Stimulated activated CD4-positive, alpha-beta T cell treated with anti-CD3 and anti-CD28 coated beads, Interleukin-15, amount 100 ng/mL, for 48 hours (primary cell): Measurements from ENCODE around the gene ST6GAL1.
A peak's percentile ranks its signal among the peaks of the same experiment; 100 is the strongest.
"Not testable (repeated sequence)": the region's sequence is repeated elsewhere in the genome, so short reads cannot be mapped to it uniquely, and the experiment has no call there.

Experiments used
- DNase-seq, 2 donors: peaks; one replicate each; pipeline ENCODE4 v3.0.0-alpha.2; 2020; ENCODE audit warnings: low read depth in 2 of 2

ST6GAL1 gene

DNA sequence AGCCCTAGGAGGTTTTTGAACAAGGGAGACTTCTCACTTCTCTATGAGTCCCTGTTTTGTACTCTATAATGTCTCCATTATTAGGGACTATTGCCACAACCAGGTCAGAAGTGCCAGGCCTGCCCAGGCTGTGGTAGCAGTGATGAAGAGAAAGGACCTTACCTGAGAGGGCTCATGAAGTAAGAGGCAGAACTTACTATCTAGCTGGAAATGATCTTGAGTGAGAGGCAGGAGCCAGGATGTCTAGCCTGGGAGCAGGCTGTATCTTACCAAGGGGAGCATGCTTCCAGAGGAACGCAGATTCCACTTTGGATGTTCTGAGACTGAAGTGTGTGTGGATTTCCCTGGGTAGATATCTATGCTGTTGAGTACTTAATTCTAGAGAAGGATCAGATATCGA is 115.7 kb downstream of the ST6GAL1 start:
- DNase-seq: no peak

DNA sequence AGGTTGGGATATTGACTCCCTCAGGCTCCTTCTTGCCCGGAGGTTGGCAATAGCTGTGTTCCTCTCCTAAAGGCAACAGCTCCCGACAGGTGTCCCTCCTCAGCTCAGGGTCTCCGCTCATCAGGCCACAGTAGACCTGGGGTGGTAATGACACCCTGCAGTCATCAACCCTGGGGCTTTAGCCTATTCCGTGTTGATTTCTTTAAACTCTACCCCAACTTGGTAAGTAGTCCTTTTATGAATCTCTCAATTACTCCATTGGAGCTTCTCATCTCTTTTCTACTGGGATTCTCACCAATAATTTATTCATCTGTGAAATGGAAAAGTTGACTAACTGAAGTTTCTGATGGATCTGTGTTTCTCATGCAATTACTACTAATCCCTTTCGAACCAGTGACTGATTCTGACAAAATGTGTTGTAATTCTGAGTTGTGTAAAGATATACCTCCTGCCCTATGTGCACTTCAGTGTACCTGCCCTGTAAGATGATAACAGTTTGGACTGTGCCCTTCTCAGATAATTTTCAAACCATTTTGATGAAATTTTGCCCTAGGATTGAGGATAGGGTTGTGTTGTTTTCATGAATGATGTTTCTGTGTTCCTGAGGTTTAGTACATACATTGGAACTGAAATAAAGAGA is 119.3 kb downstream of the ST6GAL1 start:
- DNase-seq: no peak

DNA sequence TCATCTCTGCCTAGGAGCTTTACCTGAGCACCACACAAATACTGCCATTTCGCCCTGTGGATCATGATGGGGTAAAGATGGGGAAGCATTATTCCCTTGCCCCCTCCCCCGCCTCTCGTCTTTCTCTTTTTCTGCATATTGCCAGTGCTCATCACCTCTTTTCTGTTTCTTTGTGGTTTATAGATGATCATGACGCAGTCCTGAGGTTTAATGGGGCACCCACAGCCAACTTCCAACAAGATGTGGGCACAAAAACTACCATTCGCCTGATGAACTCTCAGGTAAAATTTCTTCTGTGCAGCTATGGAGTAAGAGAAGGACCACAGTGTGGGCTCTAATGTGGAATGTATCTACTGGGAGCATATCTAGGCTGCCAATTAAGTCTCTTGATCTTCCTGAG is 120.7 kb downstream of the ST6GAL1 start:
- no peak for DNase-seq

DNA sequence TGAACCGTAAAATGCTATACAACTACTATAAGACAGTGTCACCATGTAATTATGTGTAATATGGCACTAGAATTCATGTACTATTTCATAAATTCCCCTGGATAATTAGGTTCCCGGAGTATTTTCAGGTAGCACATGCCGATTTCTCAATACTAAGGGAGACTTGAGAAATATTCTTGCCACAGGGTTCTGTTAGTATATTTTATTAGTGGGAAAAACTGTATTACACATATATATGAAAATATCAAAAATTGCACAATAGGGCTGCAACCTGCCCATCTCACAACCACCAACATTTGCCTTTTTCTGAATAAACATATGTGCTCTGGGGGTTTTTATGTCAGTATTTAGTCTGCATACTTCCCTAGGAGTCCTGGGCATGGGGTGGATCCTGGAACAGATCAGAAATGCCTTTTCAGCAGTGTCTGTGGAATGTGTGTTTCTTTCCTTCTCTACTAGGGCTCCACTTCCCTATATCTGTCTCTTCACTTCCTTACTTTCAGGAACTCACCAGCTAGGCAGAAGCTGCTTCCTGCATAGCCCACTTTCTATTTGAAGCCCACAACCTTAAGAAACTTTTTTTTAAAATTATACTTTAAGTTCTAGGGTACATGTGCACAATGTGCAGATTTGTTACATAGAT is 121.5 kb downstream of the ST6GAL1 start:
- DNase-seq: no peak

DNA sequence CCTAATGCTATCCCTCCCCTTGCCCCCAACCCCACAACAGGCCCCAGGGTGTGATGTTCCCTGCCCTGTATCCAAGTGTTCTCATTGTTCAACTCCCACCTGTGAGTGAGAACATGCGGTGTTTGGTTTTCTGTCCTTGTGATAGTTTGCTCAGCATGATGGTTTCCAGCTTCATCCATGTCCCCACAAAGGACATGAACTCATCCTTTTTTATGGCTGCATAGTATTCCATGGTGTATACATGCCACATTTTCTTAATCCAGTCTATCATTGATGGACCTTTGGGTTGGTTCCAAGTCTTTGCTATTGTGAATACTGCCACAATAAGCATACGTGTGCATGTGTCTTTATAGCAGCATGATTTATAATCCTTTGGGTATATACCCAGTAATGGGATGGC is 122.1 kb downstream of the ST6GAL1 start:
- not testable (repeated sequence) for DNase-seq

DNA sequence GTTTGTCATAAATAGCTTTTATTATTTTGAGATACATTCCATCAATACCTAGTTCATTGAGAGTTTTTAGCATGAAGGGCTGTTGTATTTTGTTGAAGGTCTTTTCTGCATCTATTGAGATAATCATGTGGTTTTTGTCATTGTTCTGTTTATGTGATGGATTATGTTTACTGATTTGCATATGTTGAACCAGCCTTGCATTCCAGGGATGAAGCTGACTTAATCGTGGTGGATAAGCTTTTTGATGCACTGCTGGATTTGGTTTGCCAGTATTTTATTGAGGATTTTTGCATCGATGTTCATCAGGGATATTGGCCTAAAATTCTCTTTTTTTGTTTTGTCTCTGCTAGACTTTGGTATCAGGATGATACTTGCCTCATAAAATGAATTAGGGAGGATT is 124.1 kb downstream of the ST6GAL1 start:
- not testable (repeated sequence) for DNase-seq

DNA sequence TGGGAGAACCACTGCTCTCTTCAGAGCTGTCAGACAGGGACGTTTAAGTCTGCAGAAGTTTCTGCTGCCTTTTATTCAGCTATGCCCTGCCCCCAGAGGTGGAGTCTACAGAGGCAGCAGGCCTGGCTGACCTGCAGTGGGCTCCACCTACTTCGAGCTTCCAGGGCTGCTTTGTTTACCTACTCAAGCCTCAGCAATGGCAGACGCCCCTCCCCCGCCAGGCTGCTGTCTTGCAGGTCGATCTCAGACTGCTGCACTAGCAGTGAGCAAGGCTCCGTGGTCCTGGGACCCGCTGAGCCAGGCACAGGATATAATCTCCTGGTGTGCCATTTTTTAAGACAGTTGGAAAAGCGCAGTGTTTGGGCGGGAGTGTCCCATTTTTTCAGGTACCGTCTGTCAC is 127.5 kb downstream of the ST6GAL1 start:
- DNase-seq: not testable (repeated sequence)

DNA sequence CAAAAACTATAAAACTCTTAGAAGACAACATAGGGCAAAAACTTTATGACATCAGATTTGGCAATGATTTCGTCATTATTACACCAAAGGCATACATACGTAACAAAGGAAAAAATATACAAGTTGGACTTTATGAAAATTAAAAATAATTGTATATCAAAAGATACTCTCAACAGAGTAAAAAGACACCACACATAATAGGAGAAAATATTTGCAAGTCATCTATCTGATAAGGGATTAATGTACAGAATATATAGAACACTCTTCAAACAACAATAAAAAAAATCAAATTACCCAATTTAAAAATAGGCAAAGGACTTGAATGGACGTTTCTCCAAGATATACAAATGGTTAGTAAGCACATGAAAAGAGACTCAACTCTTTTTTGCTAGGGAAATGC is 131.4 kb downstream of the ST6GAL1 start:
- no peak for DNase-seq

DNA sequence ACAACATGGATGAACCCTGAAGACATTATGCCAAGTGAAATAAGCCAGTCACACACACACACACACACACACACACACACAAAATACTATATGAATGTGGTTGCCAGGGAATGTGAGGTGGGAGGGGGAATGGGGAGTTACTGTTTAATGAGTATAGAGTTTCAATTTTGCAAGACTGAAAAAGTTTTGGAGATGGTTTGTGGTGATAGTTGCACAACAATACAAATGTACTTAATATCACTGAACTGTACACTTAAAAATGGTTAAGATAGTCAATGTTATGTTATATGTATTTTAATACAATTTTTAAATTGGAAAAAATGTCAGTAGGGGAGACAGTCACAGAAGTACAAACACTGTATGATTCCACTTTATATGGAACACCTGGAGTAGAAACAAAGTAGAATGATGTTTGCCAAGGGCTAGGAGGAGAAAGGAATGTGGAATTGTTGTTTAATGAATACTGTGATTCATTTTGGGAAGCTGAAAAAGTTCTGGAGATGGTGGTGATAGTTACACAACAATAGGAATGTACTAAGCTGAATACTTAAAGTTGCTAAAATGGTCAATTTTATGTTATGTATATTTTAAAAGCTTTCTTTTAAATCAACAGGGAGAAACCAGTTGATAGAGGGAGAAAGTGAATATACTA is 132.3 kb downstream of the ST6GAL1 start:
- DNase-seq: no peak

DNA sequence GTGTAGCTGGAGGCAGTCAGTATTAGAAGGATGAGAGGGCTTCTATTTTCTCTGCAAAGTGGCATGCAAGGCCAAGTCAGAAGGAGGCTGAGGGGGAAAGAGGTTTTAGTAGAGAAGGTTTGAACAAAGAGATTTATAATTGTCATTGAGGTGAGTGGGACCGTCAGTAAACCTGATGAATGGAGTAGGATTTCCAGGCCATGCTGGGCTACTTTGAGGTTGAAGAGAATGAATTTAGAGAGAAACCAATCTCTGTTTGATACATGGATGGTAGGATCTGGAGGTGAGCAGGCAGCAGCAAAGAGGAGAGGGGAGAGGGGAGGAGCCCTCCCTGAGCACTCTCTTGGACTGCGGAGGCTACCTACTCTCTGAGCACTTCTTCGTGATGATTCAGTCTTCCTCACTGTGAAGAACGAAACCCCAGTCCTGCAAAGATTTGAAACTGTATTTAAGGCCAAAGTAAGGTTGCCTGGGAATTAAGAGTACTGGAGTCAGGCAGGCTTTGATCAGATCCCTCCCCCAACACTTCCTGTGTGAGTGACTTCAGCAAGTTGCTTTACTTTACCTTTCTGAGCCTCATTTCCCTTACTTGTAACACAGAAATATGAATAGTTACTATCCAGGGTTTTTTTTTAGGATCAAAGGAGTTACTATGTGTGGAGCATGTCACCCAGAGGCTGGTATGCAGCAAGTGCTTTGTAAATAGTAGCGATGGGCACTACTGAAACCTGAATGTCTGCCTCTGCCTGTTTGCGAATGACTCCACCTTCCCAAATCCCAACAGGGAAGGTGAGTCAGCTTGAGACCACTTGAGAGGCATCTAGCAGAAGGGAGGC is 133.2 kb downstream of the ST6GAL1 start:
- DNase-seq: no peak

DNA sequence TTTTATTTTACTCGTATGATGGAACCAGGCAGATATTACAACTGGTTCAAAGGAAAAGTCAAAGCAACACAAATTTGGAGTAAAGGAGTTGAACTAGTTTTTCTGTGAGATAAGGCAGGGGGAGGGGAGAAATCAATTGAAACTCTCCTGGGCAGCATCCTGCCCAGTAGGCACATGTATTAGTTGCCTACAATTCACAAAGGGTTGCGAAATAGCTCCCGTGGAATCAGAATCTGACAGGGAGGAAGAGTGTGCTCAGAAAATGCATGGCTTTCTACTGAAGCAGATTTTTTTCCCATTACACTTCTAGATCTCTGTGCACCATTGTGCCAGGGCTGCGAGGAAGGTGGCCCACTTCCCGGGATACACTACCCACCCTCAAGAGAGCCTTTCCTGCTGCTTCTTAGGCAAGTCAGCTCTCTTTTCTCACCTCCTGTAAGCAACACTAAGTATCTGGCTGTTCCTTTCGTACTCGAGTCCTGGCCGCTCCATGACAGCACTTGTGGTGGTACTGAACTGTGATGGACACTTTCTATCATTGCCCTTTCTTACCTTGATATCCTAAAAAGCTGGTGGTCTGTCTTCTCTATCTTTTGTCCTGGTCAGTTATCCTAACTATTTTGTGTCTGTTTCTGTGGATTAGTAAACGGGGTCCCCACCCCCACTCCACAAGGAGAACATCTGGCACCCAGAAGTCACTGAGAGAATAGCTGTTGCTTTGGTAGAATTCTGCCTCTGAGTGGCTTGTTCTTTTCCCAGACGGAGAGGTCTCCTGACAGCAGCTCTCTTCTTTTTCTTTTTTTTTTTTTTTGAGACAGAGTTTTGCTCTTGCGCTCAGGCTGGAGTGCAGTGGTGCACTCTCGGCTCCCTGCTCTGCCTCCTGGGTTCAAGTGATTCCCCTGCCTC is 134.1 kb downstream of the ST6GAL1 start:
- no peak for DNase-seq

DNA sequence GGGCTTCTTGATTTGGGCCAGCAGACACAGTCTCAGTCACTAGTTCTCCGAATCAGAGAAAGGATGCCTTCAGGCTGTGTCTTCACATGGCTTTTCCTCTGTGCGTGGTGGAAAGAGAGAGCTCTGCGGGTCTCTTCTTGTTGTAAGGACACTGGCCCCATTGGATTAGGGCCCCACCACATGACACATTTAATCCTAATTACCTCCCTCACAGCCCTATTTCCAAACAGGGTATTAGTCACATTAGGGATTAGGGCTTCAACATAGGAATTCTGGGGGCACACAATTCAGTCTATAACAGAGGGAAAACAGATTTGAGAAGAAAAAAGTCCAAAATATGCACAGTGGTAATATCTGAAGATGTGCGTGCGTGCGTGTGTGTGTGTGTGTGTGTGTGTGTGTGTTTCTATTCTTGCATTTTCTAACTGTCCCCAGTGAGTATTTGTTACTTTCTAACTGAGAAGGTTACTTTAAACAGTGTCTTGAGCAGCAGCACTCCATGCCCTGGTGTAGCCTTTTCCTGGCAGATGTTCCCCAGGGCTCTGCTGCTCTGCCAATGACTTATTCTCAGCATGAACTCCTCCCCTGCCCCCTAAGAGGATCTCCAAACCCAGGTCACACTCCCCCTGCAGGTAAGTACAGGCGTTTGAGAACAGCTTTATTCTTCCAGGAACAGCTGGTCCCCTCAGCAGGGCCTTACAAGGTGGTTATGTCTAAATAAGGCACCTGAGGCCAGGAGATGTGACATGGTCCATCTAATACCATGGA is 136.1 kb downstream of the ST6GAL1 start:
- DNase-seq: peak in 1 of 2 donors; percentile 20

DNA sequence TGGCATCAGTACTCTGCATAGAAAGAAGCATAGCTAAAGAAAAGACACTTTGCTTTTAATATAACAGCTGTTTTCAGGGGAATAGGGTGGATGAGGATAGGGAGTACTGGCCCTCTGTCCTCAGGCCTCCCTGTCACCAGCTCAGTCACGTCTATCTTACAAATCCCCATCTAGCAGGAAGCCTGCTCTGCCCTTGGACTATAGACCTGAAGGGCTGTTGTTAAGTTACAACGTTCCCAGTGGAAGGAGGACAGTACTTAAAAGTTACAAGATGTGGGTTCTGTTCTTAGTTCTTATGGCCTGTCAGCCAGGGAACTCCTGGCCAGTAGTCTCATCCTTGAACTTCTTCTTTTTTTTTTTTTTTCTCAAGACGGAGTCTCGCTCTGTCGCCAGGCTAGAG is 138.5 kb downstream of the ST6GAL1 start:
- DNase-seq: no peak

DNA sequence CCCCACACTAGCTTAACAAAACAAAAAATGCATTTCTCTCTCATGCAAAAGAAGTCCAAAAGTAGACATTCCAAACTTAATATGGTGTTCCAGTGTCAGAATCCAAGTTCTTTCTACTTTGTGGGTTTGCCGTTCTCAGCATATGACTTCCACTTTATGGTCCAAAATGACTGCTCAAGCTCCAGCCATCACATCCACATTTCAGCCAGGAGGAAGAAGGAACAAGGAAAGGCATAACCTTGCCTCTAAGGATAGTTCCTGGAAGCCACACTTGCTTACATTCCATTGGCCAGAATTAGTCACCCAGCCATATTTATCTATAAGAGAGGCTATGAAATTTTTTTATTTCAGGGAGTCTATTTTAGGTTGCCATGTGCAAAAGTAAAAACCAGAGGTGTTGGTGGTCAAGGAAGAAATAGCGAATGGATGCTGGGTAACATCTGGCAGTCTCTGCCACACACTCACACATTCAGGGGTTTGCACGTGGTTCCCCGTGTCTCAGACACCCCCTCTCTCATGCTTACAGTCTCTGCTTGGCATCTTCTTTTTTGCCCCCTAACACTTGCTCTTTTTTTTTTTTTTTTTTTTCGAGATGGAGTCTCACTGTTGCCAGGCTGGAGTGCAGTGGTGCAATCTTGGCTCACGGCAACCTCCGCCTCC is 139.7 kb downstream of the ST6GAL1 start:
- DNase-seq: no peak

DNA sequence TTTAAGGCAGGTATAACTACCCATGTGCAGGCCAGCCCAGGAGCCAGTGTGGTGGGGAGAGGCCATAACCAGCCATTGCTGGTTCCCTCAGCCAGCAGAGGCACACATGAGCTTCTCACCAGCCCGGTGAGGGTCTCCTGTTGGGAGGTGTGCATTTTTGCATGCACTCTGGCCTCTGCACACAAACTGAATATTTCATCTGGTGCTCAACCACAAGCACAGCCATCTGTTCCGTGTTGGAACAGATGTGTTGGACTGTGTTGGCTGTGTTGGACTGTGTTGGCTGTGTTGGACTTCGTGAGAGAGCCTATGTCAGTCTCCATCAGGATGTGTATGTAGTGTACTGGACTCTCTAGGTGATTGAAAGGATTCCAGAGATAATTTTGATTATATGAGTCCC is 141.8 kb downstream of the ST6GAL1 start:
- no peak for DNase-seq

DNA sequence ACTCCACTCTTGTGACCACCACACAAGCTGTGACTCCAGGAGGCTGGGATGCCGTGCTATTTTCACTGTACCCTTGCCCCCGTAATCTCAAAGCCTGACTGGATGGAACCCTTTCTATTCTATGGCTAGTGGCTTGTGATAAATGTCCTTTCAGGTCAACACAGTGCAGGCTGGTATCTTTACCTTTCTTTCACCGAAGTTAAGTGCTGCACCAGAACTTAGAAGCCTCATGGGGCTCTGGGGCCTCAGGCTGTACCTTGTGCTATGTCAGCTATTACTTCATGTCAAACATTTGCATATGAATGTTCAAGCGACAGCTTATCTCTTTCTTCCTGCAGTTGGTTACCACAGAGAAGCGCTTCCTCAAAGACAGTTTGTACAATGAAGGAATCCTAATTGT is 142.2 kb downstream of the ST6GAL1 start:
- no peak for DNase-seq

DNA sequence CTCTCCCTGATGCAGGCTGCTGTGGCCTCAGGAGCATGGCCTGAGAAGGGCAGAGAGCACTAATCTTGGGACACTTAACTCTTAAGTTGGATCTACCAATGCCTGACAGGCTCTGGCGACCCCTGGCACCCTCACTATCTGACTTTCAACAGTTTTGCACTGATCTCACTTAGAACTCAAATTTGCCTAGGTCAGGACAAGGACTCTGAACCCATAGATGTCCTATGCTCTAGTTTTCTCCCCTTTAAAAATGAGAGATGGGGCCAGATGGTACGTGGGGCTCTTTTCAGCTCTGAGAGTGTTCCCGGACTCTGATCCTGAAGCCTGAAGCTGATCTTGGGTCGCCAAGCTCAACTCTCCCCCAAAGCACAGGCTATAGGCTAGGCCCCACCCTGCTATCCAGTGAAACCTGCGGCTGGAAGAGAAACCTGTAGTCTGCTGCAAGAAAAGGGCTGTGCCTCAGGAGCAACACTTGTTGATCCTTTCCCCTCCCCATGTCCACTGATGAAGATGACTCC is 143.3 kb downstream of the ST6GAL1 start:
- no peak for DNase-seq

DNA sequence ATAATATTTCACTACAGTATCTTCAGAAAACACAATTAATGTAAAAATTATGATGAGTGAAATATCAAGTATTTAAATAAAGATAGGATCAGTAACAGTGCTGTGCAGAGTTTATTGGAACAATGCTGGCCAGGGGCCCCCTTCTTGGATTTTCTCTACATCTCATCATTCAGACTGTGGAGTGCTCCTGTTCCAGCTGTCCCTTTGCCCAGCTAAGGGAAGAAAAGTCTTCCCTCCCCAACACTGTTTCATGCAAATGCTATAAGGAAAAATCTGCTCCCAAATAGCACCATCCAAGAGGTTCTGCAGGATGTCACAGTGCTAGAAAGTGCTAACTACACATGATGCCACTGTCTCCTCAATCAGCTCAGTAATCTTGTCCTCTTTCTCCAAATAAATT is 144.5 kb downstream of the ST6GAL1 start:
- no peak for DNase-seq

DNA sequence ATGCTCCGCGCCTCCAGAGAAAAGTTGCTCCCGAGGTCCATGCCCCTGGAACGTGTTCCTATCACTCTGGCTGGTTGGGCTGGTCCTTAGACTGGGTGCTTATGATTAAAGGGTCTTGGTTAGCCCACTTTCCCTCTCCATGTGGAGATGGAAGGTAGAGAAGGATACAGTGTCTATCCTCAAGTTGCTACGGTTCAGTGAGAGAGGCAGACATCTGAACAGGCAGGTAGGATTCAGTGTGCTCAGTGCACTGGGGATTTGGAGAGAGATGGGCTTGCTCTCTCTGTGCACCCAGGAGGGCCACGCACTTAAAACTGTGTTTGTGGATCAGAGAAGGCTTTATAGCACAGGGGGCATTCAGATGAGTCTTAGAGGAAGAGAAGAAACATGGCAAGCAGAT is 146.0 kb downstream of the ST6GAL1 start:
- DNase-seq: no peak

DNA sequence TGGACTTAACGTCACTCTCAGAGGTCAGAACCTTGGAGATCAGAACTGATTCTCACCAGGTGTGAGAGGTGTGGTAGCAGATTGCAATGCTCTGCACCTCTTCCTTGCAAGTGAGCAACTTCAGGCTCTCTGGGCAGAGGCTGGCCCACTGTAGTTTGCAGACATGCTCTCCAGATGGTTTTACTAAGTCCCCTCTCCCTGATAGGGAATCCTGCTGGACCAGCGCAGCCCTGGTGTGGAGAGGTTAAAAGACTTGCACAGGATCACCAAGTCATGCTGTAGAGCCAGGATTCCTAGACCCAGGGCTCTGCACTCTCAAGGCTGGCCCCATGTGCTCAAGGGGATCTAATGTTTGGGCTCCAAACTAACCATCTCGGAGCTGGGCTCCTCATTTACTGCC is 146.8 kb downstream of the ST6GAL1 start:
- DNase-seq: no peak
